Testis (tissue), 2 donors: ENCODE results near the gene ANXA10.

Experiments
- POLR2A ChIP-seq: fragments of 450-650 bp; IDR thresholded peaks from one replicate; pipeline ENCODE4 v1.6.1; 2017; ENCODE audit warnings: antibody characterized with exemption, mild to moderate bottlenecking, moderate library complexity
- TF ChIP-seq, protein P1 (sequence below), 3 experiments: fragments of 450-650 bp in 2 of 3; fragments of 200-600 bp in 1 of 3; sonication (generic) in 1 of 3; IDR thresholded peaks; one replicate each; pipeline ENCODE4 v1.5.1; 2016 to 2019; ENCODE audit warnings: antibody characterized with exemption in 3 of 3, mild to moderate bottlenecking in 2 of 3, moderate library complexity in 1 of 3

- TF ChIP-seq POLR2A = no peak
- TF ChIP-seq, protein P1, sequence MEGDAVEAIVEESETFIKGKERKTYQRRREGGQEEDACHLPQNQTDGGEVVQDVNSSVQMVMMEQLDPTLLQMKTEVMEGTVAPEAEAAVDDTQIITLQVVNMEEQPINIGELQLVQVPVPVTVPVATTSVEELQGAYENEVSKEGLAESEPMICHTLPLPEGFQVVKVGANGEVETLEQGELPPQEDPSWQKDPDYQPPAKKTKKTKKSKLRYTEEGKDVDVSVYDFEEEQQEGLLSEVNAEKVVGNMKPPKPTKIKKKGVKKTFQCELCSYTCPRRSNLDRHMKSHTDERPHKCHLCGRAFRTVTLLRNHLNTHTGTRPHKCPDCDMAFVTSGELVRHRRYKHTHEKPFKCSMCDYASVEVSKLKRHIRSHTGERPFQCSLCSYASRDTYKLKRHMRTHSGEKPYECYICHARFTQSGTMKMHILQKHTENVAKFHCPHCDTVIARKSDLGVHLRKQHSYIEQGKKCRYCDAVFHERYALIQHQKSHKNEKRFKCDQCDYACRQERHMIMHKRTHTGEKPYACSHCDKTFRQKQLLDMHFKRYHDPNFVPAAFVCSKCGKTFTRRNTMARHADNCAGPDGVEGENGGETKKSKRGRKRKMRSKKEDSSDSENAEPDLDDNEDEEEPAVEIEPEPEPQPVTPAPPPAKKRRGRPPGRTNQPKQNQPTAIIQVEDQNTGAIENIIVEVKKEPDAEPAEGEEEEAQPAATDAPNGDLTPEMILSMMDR (IDR thresholded peaks at IDR 0.05) = no peak
These were observed 26.8 kb downstream of the ANXA10 start for GRCh38 chr4:168119100-168119499.
